Measurements from ENCODE around the gene SMARCAL1.
"Not testable (repeated sequence)": the region's sequence is repeated elsewhere in the genome, so short reads cannot be mapped to it uniquely, and the experiment has no call there.

SMARCAL1 gene

DNA sequence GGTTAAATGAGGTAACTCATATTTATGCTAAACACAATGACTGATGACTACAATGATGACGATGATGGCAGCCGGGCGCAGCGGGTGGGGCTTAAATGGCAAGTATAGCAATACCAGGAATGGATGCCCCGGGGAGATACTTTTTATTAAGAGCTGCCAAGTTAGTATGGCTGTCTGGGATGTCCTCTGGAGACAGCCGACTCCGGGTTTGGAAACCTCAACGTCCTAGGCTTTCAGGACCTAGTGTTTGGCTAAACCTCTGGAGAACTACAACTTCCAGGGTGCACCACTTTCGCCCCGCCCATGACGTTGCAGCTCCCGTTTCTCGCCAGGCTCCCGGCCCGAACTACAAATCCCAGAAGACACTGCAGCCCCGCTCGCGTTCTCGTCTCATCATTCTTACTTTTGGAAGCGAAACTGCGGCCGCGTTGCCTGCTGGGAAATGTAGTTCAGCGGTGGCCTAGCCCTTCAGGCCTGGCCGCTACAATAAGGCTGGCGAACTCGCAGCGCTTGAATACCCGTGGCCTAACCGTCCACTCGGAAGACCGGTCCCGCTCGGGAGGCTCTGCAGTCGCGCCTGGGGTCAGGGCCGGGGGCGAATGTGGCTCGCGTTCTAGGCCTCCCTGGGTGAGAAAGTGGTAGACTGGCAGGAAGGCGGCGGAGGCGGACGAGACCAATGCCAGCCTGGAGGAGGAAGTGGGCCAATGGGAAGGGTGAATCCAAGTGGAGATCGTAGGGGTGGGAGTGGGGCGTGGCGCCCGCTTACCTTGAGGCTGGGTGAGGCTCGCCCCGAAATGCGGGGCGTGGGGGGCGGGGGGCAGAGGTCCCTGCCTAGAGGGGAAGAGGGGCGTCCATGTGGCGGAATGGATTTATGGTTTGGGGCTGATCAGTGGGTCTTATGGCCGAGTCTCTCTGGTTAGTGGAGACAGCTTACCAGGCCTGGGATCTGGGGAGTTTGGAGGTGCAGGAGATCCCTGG lies at the start of gene SMARCAL1:
Gene SMARCAL1, plus strand, starts transcription at position 463 of the 978 bp plus-strand sequence. CDS start 2,221 bp downstream, outside the sequence.
- DNase-seq (ENCODE audit: low read depth) = peak; percentile 94

DNA sequence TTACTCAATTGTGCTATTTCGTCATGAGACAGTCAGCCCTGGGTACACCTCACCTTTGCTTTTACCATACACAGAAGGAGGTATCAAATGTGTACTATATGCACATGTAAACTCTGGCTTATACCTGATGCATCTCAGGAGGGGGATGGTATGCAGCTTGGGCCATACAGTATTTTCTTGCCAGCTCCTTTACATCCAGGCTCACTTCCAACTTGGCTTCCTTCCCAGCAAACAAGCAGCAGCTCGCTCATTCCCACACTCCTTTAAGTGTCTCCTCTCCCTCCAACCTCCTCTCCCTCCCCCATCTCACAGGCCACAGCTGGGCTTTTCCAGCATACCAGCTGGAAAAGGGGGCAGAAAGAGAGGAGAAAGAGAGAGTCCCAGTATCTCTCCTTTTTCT lies 49.6 kb upstream of the SMARCAL1 start:
- DNase-seq (ENCODE audit: low read depth) = no peak

DNA sequence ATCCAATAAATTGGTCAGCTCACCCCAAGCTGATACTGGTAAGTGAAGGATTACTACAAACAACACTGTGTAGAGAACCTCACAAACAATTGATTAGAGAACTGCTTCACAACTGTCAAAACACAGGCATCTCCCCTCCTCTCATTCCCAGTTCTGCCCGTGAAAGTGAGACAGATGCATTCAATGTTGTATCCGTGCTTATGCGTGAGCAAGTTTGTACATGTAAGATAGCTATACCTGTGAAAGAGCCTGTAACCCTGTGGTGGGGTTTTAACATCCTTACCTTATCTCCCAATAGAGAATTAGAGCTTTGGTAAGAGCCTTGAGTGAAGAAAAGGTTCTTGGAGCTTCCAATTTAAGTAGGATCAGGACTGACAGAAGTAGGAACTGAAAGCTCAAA lies 49.1 kb upstream of the SMARCAL1 start:
- DNase-seq (ENCODE audit: low read depth) = no peak

DNA sequence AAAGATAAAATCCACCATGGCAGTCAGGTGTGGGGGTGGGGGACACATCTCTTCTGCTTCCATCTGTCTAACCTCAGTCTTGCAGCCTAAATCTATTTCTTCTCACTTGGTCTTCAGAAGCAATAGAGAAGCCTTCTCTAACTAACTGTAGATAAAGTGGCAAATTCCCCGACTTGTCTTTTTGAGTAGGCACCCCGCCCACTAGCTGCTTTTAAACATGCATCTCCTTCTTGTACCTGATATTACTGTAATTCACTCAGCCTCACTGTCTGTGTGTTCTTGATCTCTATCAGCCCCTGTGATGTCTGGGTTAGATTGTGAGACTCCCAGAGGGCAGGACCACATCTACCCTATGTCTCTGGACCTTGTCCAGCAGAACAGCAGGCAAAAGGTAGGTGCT lies 46.8 kb upstream of the SMARCAL1 start:
- no peak for DNase-seq (ENCODE audit: low read depth)

DNA sequence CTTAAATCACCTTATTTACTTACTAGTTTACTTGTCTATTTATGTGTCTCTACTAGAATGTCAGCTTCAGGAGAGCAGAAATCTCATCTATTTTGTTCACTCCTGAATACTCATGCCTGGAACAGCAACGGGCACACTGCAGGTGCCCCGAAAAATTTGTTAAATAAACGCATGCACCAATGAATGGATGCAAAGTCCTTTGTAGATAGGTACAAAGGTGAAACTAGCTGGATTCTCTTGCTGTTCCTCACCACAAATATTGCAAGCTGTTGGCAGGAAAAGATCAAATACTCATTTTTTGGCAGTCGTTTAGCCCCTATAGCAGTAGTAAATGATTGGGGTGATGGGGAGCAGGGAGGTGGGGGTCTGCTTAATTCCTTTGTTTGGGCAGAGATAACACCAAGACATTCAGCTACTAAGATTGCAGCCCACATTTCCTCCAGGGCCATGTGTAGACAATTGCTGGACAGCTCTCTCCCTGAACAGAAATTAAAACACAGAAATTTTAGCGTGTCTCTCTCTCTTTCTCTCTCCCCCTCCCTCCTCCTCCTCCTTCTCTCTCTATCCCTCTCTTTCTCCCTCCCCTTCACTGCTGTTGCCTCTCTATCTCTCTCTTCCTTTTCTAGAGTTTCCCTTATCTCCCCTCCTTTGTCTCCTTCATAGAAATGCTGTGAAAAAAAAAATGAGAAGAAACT lies 45.4 kb upstream of the SMARCAL1 start:
- DNase-seq (ENCODE audit: low read depth) = no peak

DNA sequence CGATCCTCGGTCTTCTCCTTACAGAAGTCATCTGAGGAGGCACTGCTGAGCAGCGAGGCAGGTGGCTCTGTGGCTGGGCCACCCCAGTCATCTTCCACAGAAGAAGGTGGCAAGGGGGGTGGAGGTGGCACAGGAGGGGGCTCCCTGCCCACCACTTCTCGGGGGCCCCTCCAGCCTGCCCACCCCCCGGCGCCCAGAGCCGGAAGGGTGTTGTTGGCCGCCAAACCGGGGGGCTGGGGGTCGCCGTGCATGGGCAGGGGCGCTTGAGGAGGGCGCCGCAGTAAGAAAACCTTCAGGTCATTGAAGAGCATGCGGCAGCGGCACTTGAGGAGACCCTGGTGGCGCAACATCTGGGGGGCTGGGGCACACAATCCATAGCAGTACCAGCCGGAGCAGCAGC lies 42.5 kb upstream of the SMARCAL1 start:
- DNase-seq (ENCODE audit: low read depth) = no peak

DNA sequence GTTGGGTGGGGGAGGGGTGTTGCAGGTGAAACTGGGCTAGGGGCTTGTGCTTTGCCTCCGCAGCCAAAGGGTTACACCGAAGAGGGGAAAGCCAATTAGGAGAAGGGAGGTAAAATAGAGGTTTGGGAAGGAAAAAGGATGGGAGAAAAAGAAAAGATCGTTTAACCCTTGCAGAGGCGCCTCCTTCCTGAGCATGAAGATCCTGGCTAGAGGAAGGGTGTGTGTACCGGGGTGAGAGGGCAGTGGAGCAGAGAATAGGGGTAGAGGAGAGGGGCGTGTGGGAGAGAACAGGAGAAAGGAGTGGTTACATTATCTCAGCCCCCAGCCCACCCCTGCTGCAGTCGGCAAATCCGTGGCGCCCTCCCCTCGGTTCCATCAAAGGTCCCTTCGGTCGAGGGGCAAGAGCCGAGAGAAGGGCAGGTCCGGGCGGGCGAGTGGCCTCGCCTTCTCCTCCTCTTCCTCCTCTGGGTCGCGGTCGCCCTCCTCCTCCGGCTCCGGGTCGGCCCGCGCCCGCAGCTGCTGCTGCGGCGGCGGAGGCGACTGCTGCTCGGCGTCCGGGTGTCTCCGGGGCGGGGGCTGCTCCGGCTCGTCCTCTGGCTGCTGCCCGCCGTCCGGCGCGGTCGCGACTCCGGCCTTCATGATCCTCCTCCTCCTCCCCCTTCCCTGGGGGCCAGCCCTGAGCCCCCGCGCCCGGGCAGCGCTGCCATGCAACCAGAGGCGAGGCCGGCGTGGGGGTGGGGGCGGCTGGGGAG lies 41.1 kb upstream of the SMARCAL1 start:
- no peak for DNase-seq (ENCODE audit: low read depth)

DNA sequence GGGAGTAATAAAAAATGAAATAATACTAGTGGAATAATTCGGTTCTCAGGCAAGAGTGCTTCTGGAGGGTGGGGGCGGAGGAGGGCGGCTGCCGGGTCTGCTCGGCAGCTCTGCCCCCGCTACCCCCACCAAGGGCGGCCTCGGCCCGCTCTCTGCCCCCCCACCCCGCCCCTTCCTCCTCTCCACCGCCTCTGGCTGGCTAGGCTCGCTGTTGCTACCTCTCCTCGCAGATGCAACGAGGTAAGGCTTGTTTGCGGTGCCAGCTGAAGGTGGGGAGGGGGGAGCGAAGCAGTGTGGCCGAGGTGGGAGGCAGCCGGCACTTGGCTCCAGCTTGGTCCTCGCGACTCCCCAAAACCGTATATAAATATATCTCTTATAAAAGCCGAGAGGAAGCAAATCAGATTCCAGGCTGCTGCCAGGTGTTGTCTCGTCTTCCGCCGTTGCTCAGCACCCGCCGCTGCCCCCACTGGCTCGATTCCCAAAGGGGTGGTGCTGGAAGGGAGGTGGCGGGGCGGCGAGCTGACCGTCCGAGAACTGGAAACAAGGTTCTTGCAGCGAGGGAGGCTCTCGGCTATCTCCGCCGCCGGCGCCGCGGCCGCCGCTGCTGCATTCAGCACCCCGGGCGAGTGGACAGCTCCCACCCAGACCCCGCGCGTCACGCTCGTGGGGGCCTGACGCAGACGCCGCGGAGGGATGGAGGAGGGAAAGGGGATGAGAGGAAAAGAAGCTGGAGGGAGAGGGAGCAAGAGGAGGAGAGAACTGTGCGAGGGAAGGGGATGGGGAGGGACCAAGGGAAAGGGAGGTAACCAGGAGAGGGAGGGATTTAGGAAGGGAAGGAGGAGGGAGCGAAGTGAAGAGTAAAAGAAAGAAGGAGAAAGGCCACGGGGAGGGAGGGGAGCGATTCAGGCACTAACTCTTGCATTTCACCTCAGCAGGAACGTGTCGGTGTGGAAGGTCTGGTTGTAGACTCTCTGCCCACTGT lies 40.3 kb upstream of the SMARCAL1 start, which contains the start of gene MARCHF4:
Gene MARCHF4, minus strand, starts transcription at position 763 of the 982 bp plus-strand sequence. CDS start 2,223 bp downstream, outside the sequence.
- peak; percentile 56 for DNase-seq (ENCODE audit: low read depth)

DNA sequence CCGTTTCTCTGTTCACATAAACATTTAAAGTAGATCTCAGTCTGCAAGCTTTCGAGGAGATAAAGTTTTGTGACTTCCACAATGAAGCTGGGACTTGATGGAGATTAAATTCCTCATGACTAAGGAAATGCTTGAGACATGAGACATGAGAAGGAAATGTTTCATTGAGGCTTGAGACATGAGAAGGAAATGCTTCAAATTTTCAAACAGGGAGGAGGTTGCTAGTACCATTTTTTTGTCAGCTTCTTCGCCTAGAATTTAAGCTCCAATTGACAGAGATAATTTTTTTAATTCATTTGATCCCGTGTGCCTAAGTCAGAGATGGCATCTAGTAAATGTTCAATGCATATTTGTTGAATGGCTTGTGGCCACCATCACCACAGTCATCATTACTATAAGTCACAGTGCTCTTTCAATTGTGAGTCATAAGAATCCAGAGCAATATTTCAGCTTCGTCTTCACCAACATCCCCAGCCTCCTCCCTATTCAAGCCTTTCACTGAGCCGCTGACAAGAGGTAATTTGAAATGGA lies 39.5 kb upstream of the SMARCAL1 start:
- DNase-seq (ENCODE audit: low read depth) = peak; percentile 38

DNA sequence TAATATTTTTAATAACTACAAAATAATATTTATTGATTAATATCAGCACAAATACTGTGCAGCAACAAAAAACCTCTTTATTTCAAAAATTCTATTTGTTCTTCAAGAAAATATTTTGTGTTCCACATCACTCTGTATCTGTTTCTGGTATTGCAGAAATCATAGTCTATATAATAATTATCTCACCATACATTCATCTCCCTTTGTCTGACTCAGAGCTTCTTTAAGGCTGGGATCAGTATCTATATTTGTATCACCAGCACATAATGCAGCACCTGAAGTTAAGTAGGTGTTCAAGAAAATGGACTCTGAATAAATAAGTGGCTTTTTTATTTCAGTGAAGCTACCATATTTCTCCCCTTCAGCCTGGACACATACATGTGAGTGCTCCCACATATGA lies 38.4 kb upstream of the SMARCAL1 start:
- DNase-seq (ENCODE audit: low read depth) = no peak

DNA sequence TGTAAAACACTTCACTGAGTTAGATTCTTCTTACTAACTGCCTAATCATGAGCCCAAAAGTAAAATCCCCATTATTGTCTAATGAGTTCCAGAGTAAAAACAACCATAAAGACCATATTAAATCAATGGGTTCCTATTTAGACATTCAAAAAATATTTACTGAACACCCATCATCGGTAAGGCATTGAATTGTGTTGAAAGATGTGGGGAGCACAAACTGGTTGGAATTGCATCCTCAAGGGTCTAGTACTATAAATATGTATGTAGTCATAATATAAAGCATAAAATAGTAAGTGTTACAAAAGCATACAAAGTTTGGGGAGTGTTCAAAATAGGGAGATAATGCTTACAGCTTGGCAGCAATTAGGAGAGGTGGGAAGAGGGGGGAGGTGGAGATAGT lies 37.0 kb upstream of the SMARCAL1 start:
- no peak for DNase-seq (ENCODE audit: low read depth)

DNA sequence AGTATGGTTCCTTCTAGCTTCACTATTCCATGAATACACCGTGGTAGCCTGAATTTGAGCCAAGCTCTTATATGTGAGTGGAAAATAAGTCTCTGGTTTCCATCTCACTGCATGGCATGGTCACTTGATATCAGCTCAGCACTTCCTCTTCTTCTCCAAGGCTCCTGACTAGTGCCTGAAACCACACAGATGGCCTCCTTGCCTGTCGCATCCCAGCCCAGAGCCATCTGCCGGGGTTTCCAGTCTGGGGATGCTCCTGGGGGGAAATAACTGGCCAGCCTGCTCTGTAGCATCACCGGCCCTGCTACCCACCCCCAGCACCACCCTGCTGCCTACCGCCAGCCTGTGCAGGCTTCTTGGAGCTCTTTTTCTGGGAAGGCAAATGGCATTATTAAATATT lies 32.3 kb upstream of the SMARCAL1 start:
- DNase-seq (ENCODE audit: low read depth) = no peak

DNA sequence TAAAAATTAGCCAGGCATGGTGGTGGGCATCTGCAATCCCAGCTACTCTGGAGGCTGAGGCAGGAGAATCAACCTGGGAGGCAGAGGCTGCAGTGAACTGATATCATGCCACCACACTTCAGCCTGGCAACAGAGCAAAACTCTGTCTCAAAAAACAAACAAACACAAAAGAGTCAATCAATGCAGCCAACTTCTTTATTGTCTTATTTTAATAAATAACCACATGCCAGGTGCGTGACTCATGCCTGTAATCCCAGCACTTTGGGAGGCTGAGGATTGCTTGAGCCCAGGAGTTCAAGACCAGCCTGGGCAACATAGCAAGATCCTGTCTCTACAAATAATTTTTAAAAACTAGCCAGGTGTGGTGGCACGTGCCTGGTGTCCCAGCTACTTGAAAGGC lies 27.9 kb upstream of the SMARCAL1 start:
- DNase-seq (ENCODE audit: low read depth) = not testable (repeated sequence)

DNA sequence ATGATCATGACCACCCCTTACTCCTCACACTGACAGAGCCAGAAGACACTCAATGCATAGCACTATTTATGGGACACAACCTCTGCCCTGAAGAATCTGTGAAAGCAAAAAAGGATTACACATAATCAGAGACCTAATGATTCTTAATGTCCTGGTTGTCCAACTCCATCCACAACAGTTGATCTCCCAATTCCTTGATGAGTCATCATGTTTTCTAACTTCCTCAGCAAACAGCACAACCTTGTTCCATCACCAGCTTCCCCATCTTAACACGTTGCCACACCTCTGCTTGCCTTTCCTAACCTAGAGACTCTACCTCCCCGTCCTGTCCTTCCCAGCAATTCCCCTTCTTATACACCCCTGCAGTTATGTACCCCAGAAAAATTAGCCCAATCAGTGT lies 26.8 kb upstream of the SMARCAL1 start:
- DNase-seq (ENCODE audit: low read depth) = no peak

DNA sequence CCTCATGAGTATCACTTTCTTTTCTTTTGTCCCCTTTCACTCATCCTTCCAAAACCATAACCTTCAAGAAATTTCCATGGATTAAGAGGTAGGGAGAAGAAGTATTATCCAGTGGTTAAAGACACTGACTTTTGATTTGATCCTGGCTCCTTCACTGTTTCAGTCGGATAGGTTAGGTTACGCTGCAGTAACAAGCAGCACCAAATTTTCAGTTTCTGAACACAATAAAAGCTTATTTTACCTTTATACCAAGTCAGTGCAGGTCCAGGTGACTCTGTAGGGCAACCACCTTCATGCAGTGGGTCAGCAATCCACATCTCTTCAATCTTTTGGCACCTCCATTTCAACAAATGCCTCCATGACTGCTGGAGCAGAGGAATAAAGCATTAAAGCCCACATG lies 25.0 kb upstream of the SMARCAL1 start:
- no peak for DNase-seq (ENCODE audit: low read depth)

DNA sequence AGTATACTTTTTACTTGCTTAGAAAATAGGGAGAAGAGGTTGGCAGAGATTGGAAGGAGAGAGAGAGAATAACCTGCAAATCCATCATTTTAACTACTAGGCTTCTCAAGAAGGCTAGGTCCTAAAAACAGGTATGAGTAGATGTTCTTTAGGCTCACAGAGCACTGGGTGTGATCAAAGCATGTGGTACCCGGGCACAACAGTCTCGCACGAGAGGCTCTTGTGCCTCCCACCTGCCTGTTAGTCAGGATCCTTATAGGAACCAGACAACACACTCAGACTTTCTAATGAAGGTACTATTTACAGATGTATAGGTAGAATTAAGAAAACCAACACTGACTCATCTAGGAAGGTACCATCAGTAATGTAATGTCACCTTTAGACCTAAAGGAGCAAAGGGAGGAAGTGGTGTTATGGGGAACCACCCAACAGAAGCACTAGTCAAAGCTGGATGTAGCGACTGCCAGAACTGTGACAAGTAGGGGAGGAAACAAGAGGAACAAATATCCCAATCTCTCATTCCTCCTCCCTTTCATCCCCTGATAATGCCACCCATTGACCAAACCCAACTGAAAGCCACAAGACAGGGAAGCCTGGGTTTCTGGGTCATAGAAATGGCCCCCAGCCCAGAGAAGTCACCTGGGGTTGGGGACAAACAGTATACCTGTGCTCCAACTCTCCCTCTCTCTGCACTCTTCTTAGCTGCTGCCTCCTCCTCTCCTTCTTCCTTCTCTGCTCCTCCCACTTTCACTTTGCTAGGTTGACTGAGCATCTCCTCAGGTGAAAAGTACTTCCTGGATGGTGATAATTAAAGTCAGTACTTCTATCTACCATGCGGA lies 24.0 kb upstream of the SMARCAL1 start:
- no peak for DNase-seq (ENCODE audit: low read depth)

DNA sequence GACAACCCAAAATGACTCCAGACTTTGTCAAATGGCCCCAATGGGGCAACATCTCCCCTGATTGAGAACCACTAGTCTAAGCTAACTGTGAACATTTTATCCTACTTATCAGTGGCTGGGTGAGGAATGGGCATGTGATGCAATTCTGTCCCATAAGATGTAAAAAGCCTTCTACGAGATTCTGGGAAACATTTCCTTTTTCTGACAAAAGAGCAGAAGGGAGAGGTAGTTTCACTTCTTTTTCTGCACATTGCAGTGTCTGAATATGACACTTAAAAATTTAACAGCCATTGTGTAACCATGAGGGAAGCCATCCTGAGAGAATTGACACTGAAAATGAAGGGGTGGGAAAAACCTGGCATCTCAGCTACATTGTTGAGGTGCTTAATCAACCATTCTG lies 22.7 kb upstream of the SMARCAL1 start:
- DNase-seq (ENCODE audit: low read depth) = peak; percentile 13

DNA sequence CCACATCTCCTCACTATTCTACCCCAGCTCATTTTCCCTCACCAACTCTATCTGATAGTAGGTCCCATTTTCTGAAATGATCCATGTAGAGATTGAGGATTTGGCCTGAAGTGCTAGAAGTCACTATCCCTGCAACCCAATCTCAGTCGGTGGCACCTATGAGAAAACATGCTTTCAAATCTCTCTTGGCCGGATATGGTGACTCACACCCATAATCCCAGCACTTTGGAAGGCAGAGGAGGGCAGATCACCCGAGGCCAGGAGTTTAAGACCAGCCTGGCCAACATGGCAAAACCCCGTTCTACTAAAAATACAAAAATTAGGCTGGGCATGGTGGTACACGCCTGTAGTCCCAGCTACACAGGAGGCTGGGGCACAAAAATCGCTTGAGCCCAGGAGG lies 20.9 kb upstream of the SMARCAL1 start:
- DNase-seq (ENCODE audit: low read depth) = no peak

DNA sequence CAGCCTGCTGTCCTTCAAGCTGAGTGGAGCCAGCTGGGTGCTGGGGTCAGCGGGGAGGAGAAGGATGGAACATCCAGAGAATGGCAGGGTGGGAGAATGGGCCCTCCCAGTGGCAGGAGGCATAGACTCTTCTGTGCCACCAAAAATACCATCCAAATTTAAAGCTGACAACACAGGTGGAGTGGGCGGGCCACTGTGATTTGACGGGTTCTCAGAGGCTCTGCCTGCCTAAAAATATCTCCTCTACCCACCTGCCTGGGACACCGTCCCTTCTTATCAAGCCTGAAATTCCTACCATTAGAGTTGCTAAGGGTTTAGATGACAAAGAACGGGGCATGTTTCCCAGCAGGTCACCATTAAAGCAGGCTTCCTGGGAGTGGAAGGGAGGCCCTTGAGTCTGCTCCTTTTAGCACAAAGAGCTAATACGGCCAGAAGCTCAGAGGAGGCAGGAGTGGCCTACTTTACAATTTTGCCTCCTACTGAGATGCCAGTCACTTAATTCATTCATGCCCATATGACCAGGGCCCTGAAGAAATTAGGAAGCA lies 20.2 kb upstream of the SMARCAL1 start:
- DNase-seq (ENCODE audit: low read depth) = no peak

All from fibroblast of the conjunctiva (primary cell).